ENCODE results near the gene NIPSNAP2. TPM values are rescaled to one million over a fixed set of nuclear protein-coding genes. Genes with fewer than 3 reads are reported as not detected.
A peak's percentile ranks its signal among the peaks of the same experiment; 100 is the strongest.

Gene NIPSNAP2
- total RNA-seq, 4 donors from 2014 or later, result 51.8 to 80.6 (median 69.9) TPM

DNA sequence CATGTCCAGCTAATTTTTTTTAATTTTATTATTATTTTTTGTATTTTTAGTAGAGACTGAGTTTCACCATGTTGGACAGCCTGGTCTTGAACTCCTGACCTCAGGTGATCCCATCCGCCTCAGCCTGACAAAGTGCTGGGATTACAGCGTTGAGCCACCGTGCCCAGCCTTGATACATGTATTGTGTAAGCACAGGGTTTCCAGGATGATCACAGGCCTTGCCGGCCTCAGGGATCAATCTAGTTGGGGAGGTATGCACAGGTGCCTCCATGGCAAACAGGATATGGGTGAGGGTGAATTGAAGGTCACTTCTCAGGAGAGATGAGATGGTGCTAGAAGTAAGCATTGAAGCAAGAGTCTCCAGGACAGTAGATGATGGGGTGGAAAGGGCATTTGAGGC, 7.2 kb upstream of the NIPSNAP2 start:
- Histone ChIP-seq H3K4me1 (peaks cover 0 to 3% of the 10 kb centered on the region in 2 donors), H3K27me3 (no peaks in the 10 kb centered on the region), H3K36me3 (no peaks in the 10 kb centered on the region), H3K27ac (no peak overlapping the region), H3K9me3 (no peaks in the 10 kb centered on the region), H3K4me3 (no peak overlapping the region)
- DNase-seq, result no peak
- intact Hi-C loops (cut with DNase I; ENCODE audit: low total_unique reads), result no loop called here
- no peak for TF ChIP-seq POLR2A (IDR thresholded peaks at IDR 0.05)
- TF ChIP-seq, protein P1, sequence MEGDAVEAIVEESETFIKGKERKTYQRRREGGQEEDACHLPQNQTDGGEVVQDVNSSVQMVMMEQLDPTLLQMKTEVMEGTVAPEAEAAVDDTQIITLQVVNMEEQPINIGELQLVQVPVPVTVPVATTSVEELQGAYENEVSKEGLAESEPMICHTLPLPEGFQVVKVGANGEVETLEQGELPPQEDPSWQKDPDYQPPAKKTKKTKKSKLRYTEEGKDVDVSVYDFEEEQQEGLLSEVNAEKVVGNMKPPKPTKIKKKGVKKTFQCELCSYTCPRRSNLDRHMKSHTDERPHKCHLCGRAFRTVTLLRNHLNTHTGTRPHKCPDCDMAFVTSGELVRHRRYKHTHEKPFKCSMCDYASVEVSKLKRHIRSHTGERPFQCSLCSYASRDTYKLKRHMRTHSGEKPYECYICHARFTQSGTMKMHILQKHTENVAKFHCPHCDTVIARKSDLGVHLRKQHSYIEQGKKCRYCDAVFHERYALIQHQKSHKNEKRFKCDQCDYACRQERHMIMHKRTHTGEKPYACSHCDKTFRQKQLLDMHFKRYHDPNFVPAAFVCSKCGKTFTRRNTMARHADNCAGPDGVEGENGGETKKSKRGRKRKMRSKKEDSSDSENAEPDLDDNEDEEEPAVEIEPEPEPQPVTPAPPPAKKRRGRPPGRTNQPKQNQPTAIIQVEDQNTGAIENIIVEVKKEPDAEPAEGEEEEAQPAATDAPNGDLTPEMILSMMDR (IDR thresholded peaks at IDR 0.05), result no peak

GRCh38 chr7:55962014-55962413, 2.4 kb upstream of the NIPSNAP2 start:
- Histone ChIP-seq H3K9me3 (no peaks in the 10 kb centered on the region), H3K36me3 (no peaks in the 10 kb centered on the region), H3K4me1 (peaks cover 0 to 3% of the 10 kb centered on the region in 2 donors), H3K27me3 (no peaks in the 10 kb centered on the region), H3K27ac (no peak overlapping the region), H3K4me3 (no peak overlapping the region)
- intact Hi-C loops (cut with DNase I; ENCODE audit: low total_unique reads), result loop anchor here (5.0 kb wide), 1 partner anchor 320 kb away; no protein-coding TSS in a partner anchor
- no peak for DNase-seq
- TF ChIP-seq, protein P1 (IDR thresholded peaks at IDR 0.05), result no peak
- TF ChIP-seq POLR2A (IDR thresholded peaks at IDR 0.05), result no peak

GRCh38 chr7:55963584-55964168, 709 bp upstream of the NIPSNAP2 start:
- Histone ChIP-seq H3K36me3 (no peaks in the 10 kb centered on the region), H3K9me3 (no peaks in the 10 kb centered on the region), H3K4me3 (peak overlapping the region; percentile 22 to 35), H3K27ac (peak overlapping the region; percentile 95 to 97), H3K27me3 (no peaks in the 10 kb centered on the region), H3K4me1 (peaks cover 0 to 3% of the 10 kb centered on the region in 2 donors)
- no peak for TF ChIP-seq POLR2A (IDR thresholded peaks at IDR 0.05)
- TF ChIP-seq, protein P1 (IDR thresholded peaks at IDR 0.05), result no peak
- intact Hi-C loops (cut with DNase I; ENCODE audit: low total_unique reads), result loop anchor here (5.0 kb wide), 1 partner anchor 321 kb away; no protein-coding TSS in a partner anchor
- no peak for DNase-seq

- Histone ChIP-seq H3K27me3 (no peaks in the 10 kb centered on the region), H3K9me3 (no peaks in the 10 kb centered on the region), H3K4me1 (peaks cover 0 to 3% of the 10 kb centered on the region in 2 donors), H3K27ac (peak overlapping the region; percentile 95 to 97), H3K36me3 (no peaks in the 10 kb centered on the region), H3K4me3 (peak overlapping the region; percentile 43 to 51)
- intact Hi-C loops (cut with DNase I; ENCODE audit: low total_unique reads), result no loop called here
- no peak for DNase-seq
- TF ChIP-seq, protein P1 (IDR thresholded peaks at IDR 0.05), result no peak
- no peak for TF ChIP-seq POLR2A (IDR thresholded peaks at IDR 0.05)
Observed at GRCh38 chr7:55965100-55965470, 700 bp downstream of the NIPSNAP2 start.

GRCh38 chr7:55965805-55966421, 1.5 kb downstream of the NIPSNAP2 start:
- Histone ChIP-seq H3K27me3 (no peaks in the 10 kb centered on the region), H3K27ac (peak overlapping the region; percentile 36 to 97), H3K9me3 (no peaks in the 10 kb centered on the region), H3K4me3 (no peak overlapping the region), H3K4me1 (peaks cover 0 to 3% of the 10 kb centered on the region in 2 donors), H3K36me3 (no peaks in the 10 kb centered on the region)
- no peak for TF ChIP-seq POLR2A (IDR thresholded peaks at IDR 0.05)
- TF ChIP-seq, protein P1 (IDR thresholded peaks at IDR 0.05), result no peak
- intact Hi-C loops (cut with DNase I; ENCODE audit: low total_unique reads), result no loop called here
- no peak for DNase-seq
